ENCODE results near the gene FRMD4A. TPM values are rescaled to one million over a fixed set of nuclear protein-coding genes. Genes with fewer than 3 reads are reported as not detected.

Gene FRMD4A
- total RNA-seq, 2 experiments from 2014 or later, result 0.25 TPM; not detected in 1

- Mint-ChIP-seq H3K27me3 (peaks cover 32% of the 10 kb centered on the region), H3K27ac (no peak overlapping the region), H3K36me3 (ENCODE audit: low read depth) (no peaks in the 10 kb centered on the region), H3K4me3 (no peak overlapping the region), H3K9me3 (no peaks in the 10 kb centered on the region), H3K4me1 (no peaks in the 10 kb centered on the region)
- DNase-seq, result no peak
- ChIA-PET POLR2A (no interaction called here), CTCF (no interaction called here)
Observed at GRCh38 chr10:14261336-14261735, 69.4 kb downstream of the FRMD4A start.

GRCh38 chr10:14259696-14260566 lies 70.8 kb downstream of the FRMD4A start:
- no peak overlapping the region for H3K27ac Mint-ChIP-seq
- H3K4me3 Mint-ChIP-seq, result no peak overlapping the region
- DNase-seq, result no peak
- H3K36me3 Mint-ChIP-seq (ENCODE audit: low read depth), result no peaks in the 10 kb centered on the region
- POLR2A ChIA-PET, result no interaction called here
- H3K4me1 Mint-ChIP-seq, result no peaks in the 10 kb centered on the region
- peaks cover 33% of the 10 kb centered on the region for H3K27me3 Mint-ChIP-seq
- CTCF ChIA-PET, result interaction anchor here (0.6 kb wide), 1 partner anchor 165 kb away, joined by 3 read pairs; no protein-coding TSS in a partner anchor
- no peaks in the 10 kb centered on the region for H3K9me3 Mint-ChIP-seq

- ChIA-PET CTCF (no interaction called here), POLR2A (no interaction called here)
- Mint-ChIP-seq H3K27me3 (peaks cover 16% of the 10 kb centered on the region), H3K9me3 (peaks cover 2% of the 10 kb centered on the region), H3K4me1 (no peaks in the 10 kb centered on the region), H3K4me3 (no peak overlapping the region), H3K27ac (no peak overlapping the region), H3K36me3 (ENCODE audit: low read depth) (no peaks in the 10 kb centered on the region)
- DNase-seq, result no peak
Observed at GRCh38 chr10:14254368-14254767, 76.4 kb downstream of the FRMD4A start.

- Mint-ChIP-seq H3K4me1 (no peaks in the 10 kb centered on the region), H3K9me3 (peaks cover 2% of the 10 kb centered on the region), H3K36me3 (ENCODE audit: low read depth) (no peaks in the 10 kb centered on the region), H3K27ac (no peak overlapping the region), H3K27me3 (peaks cover 16% of the 10 kb centered on the region), H3K4me3 (no peak overlapping the region)
- no peak for DNase-seq
- POLR2A ChIA-PET, result no interaction called here
- CTCF ChIA-PET, result interaction anchor here (0.6 kb wide), 1 partner anchor 117 kb away, joined by 3 read pairs; no protein-coding TSS in a partner anchor
Observed at GRCh38 chr10:14253711-14254110, 77.0 kb downstream of the FRMD4A start.

GRCh38 chr10:14253079-14253478 lies 77.6 kb downstream of the FRMD4A start:
- Mint-ChIP-seq H3K36me3 (ENCODE audit: low read depth) (no peaks in the 10 kb centered on the region), H3K4me3 (no peak overlapping the region), H3K9me3 (peaks cover 2% of the 10 kb centered on the region), H3K27ac (no peak overlapping the region), H3K27me3 (peaks cover 16% of the 10 kb centered on the region), H3K4me1 (no peaks in the 10 kb centered on the region)
- ChIA-PET POLR2A (no interaction called here), CTCF (interaction anchor here (0.6 kb wide), 1 partner anchor 117 kb away, joined by 3 read pairs; no protein-coding TSS in a partner anchor)
- no peak for DNase-seq

GRCh38 chr10:14250496-14251076 lies 80.1 kb downstream of the FRMD4A start:
- H3K9me3 Mint-ChIP-seq, result peaks cover 2% of the 10 kb centered on the region
- peaks cover 18% of the 10 kb centered on the region for H3K27me3 Mint-ChIP-seq
- no peak overlapping the region for H3K27ac Mint-ChIP-seq
- H3K4me1 Mint-ChIP-seq, result no peaks in the 10 kb centered on the region
- no peaks in the 10 kb centered on the region for H3K36me3 Mint-ChIP-seq (ENCODE audit: low read depth)
- ChIA-PET CTCF (no interaction called here), POLR2A (interaction anchor here (0.8 kb wide), 1 partner anchor 189 kb away, joined by 3 read pairs; no protein-coding TSS in a partner anchor)
- DNase-seq, result no peak
- no peak overlapping the region for H3K4me3 Mint-ChIP-seq

- Mint-ChIP-seq H3K27me3 (peaks cover 14% of the 10 kb centered on the region), H3K36me3 (ENCODE audit: low read depth) (no peaks in the 10 kb centered on the region), H3K4me1 (no peaks in the 10 kb centered on the region), H3K4me3 (no peak overlapping the region), H3K27ac (no peak overlapping the region), H3K9me3 (peaks cover 5% of the 10 kb centered on the region)
- POLR2A ChIA-PET, result no interaction called here
- CTCF ChIA-PET, result no interaction called here
- no peak for DNase-seq
Observed at GRCh38 chr10:14247377-14248116, 83.2 kb downstream of the FRMD4A start.

- POLR2A ChIA-PET, result no interaction called here
- Mint-ChIP-seq H3K27me3 (peaks cover 24% of the 10 kb centered on the region), H3K4me1 (no peaks in the 10 kb centered on the region), H3K36me3 (ENCODE audit: low read depth) (no peaks in the 10 kb centered on the region), H3K4me3 (no peak overlapping the region), H3K9me3 (peaks cover 3% of the 10 kb centered on the region), H3K27ac (no peak overlapping the region)
- CTCF ChIA-PET, result no interaction called here
- no peak for DNase-seq
Observed at GRCh38 chr10:14244801-14245211, 85.9 kb downstream of the FRMD4A start.

- POLR2A ChIA-PET, result no interaction called here
- CTCF ChIA-PET, result no interaction called here
- no peak overlapping the region for H3K4me3 Mint-ChIP-seq
- peaks cover 3% of the 10 kb centered on the region for H3K9me3 Mint-ChIP-seq
- no peaks in the 10 kb centered on the region for H3K36me3 Mint-ChIP-seq (ENCODE audit: low read depth)
- no peak overlapping the region for H3K27ac Mint-ChIP-seq
- no peaks in the 10 kb centered on the region for H3K4me1 Mint-ChIP-seq
- DNase-seq, result no peak
- peaks cover 24% of the 10 kb centered on the region for H3K27me3 Mint-ChIP-seq
Observed at GRCh38 chr10:14244147-14244546, 86.6 kb downstream of the FRMD4A start.

- H3K36me3 Mint-ChIP-seq (ENCODE audit: low read depth), result no peaks in the 10 kb centered on the region
- no peak overlapping the region for H3K4me3 Mint-ChIP-seq
- no peak overlapping the region for H3K27ac Mint-ChIP-seq
- H3K4me1 Mint-ChIP-seq, result no peaks in the 10 kb centered on the region
- peaks cover 3% of the 10 kb centered on the region for H3K9me3 Mint-ChIP-seq
- CTCF ChIA-PET, result no interaction called here
- H3K27me3 Mint-ChIP-seq, result peaks cover 24% of the 10 kb centered on the region
- POLR2A ChIA-PET, result no interaction called here
- no peak for DNase-seq
Observed at GRCh38 chr10:14243221-14243620, 87.5 kb downstream of the FRMD4A start.

- H3K4me1 Mint-ChIP-seq, result no peaks in the 10 kb centered on the region
- H3K36me3 Mint-ChIP-seq (ENCODE audit: low read depth), result no peaks in the 10 kb centered on the region
- DNase-seq, result no peak
- H3K27ac Mint-ChIP-seq, result no peak overlapping the region
- H3K9me3 Mint-ChIP-seq, result peaks cover 3% of the 10 kb centered on the region
- ChIA-PET POLR2A (no interaction called here), CTCF (interaction anchor here (1.6 kb wide), 1 partner anchor 468 kb away, joined by 3 read pairs; no protein-coding TSS in a partner anchor)
- no peak overlapping the region for H3K4me3 Mint-ChIP-seq
- peaks cover 22% of the 10 kb centered on the region for H3K27me3 Mint-ChIP-seq
Observed at GRCh38 chr10:14241196-14241595, 89.5 kb downstream of the FRMD4A start.

GRCh38 chr10:14240253-14241189 lies 90.2 kb downstream of the FRMD4A start:
- peaks cover 3% of the 10 kb centered on the region for H3K9me3 Mint-ChIP-seq

More at GRCh38 chr10:14240253-14241189, 90.2 kb downstream of the FRMD4A start:
- no peak overlapping the region for H3K27ac Mint-ChIP-seq
- H3K27me3 Mint-ChIP-seq, result peaks cover 24% of the 10 kb centered on the region
- no peak for DNase-seq
- ChIA-PET CTCF (interaction anchor here (1.6 kb wide), 1 partner anchor 467 kb away, joined by 3 read pairs; no protein-coding TSS in a partner anchor), POLR2A (no interaction called here)
- H3K36me3 Mint-ChIP-seq (ENCODE audit: low read depth), result no peaks in the 10 kb centered on the region
- no peaks in the 10 kb centered on the region for H3K4me1 Mint-ChIP-seq
- no peak overlapping the region for H3K4me3 Mint-ChIP-seq
